H9 (cell line): ENCODE data around the gene ARF1. TPM values are rescaled to one million over a fixed set of nuclear protein-coding genes. Genes with fewer than 3 reads are reported as not detected.

Experiments
- DNase-seq: peaks from one replicate; pipeline ENCODE4 v3.0.0-alpha.2; 2017
- H2AFZ ChIP-seq: one replicate; pipeline ENCODE4 v1.6.1; 2013; ENCODE audit warnings: mild to moderate bottlenecking, low read length, control low read depth, moderate library complexity
- H2AK5ac ChIP-seq: 2 replicates; pipeline ENCODE4 v1.6.1; 2013; ENCODE audit warnings: low read length, control low read depth, mixed read lengths; ENCODE audit not compliant: insufficient read length
- H2BK120ac ChIP-seq: one replicate; pipeline ENCODE4 v1.6.1; 2013; ENCODE audit warnings: low read depth, mild to moderate bottlenecking, low read length, control low read depth, inconsistent platforms; ENCODE audit not compliant: poor library complexity, severe bottlenecking
- H2BK12ac ChIP-seq: 2 replicates; pipeline ENCODE4 v1.6.1; 2013; ENCODE audit warnings: low read length, control low read depth, mixed read lengths, low read depth; ENCODE audit not compliant: insufficient read length
- H2BK15ac ChIP-seq: 2 replicates; pipeline ENCODE4 v1.6.1; 2013; ENCODE audit warnings: low read depth, low read length, control low read depth
- H2BK20ac ChIP-seq: one replicate; pipeline ENCODE4 v1.6.1; 2013; ENCODE audit warnings: low read depth, mild to moderate bottlenecking, low read length, control low read depth, inconsistent platforms; ENCODE audit not compliant: poor library complexity, severe bottlenecking
- H2BK5ac ChIP-seq: 2 replicates; pipeline ENCODE4 v1.6.1; 2013; ENCODE audit warnings: low read length, control low read depth, mixed read lengths; ENCODE audit not compliant: insufficient read length
- H3K14ac ChIP-seq: 2 replicates; pipeline ENCODE4 v1.6.1; 2013; ENCODE audit warnings: low read length, control low read depth; ENCODE audit not compliant: insufficient read depth
- H3K18ac ChIP-seq: 2 replicates; pipeline ENCODE4 v1.6.1; 2013; ENCODE audit warnings: low read depth, mild to moderate bottlenecking, mixed read lengths, low read length, control low read depth; ENCODE audit not compliant: insufficient read length
- H3K23ac ChIP-seq: 2 replicates; pipeline ENCODE4 v1.6.1; 2013; ENCODE audit warnings: low read length, control low read depth, mixed read lengths, low read depth; ENCODE audit not compliant: insufficient read length
- H3K23me2 ChIP-seq: 2 replicates; pipeline ENCODE4 v1.6.1; 2013; ENCODE audit warnings: low read depth, mild to moderate bottlenecking, mixed read lengths, low read length, control low read depth; ENCODE audit not compliant: insufficient read length, poor library complexity, severe bottlenecking
- H3K27ac ChIP-seq: 2 replicates; pipeline ENCODE4 v1.5.1; 2013; ENCODE audit warnings: low read length, control low read depth, mixed read lengths, low read depth; ENCODE audit not compliant: insufficient read length
- H3K27me3 ChIP-seq: 2 replicates; pipeline ENCODE4 v1.6.1; 2013; ENCODE audit warnings: low read length, control low read depth, inconsistent platforms; ENCODE audit not compliant: insufficient read depth
- H3K4ac ChIP-seq: 2 replicates; pipeline ENCODE4 v1.6.1; 2013; ENCODE audit warnings: low read depth, mild to moderate bottlenecking, control low read depth, inconsistent platforms, low read length, moderate library complexity
- H3K4me1 ChIP-seq: 2 replicates; pipeline ENCODE4 v1.6.1; 2013; ENCODE audit warnings: low read length, control low read depth, inconsistent platforms; ENCODE audit not compliant: insufficient read depth
- H3K4me2 ChIP-seq: 2 replicates; pipeline ENCODE4 v1.6.1; 2013; ENCODE audit warnings: low read length, control low read depth, mixed read lengths; ENCODE audit not compliant: insufficient read length, insufficient read depth
- H3K56ac ChIP-seq: 2 replicates; pipeline ENCODE4 v1.6.1; 2013; ENCODE audit warnings: low read depth, mild to moderate bottlenecking, mixed read lengths, low read length, control low read depth; ENCODE audit not compliant: insufficient read length
- H3K79me1 ChIP-seq: 2 replicates; pipeline ENCODE4 v1.6.1; 2013; ENCODE audit warnings: low read depth, mild to moderate bottlenecking, moderate library complexity, low read length, control low read depth, inconsistent platforms; ENCODE audit not compliant: insufficient read depth, poor library complexity, severe bottlenecking
- H3K79me2 ChIP-seq: 2 replicates; pipeline ENCODE4 v1.6.1; 2013; ENCODE audit warnings: low read length, control low read depth, inconsistent platforms; ENCODE audit not compliant: insufficient read depth
- H3K9ac ChIP-seq: 2 replicates; pipeline ENCODE4 v1.6.1; 2013; ENCODE audit warnings: low read length, control low read depth, mixed read lengths; ENCODE audit not compliant: insufficient read length; ENCODE audit errors: extremely low read depth
- H3K9me3 ChIP-seq: one replicate; pipeline ENCODE4 v1.6.1; 2013; ENCODE audit warnings: low read depth, low read length, inconsistent platforms; ENCODE audit not compliant: control insufficient read depth
- H3T11ph ChIP-seq: one replicate; pipeline ENCODE4 v1.6.1; 2013; ENCODE audit warnings: mild to moderate bottlenecking, low read length, control low read depth, inconsistent platforms
- H4K20me1 ChIP-seq: one replicate; pipeline ENCODE4 v1.6.1; 2013; ENCODE audit not compliant: control insufficient read depth, insufficient read length, insufficient read depth
- H4K5ac ChIP-seq: 2 replicates; pipeline ENCODE4 v1.6.1; 2013; ENCODE audit warnings: low read depth, mild to moderate bottlenecking, mixed read lengths, low read length, control low read depth; ENCODE audit not compliant: insufficient read length
- H4K8ac ChIP-seq: replicated peaks from 2 replicates; pipeline ENCODE4 v1.6.1; 2013; ENCODE audit warnings: low read length, control low read depth, mixed read lengths, low read depth; ENCODE audit not compliant: insufficient read length
- H4K91ac ChIP-seq: 2 replicates; pipeline ENCODE4 v1.6.1; 2013; ENCODE audit warnings: low read depth, mild to moderate bottlenecking, moderate library complexity, mixed read lengths, low read length, control low read depth; ENCODE audit not compliant: insufficient read length
- H3K27ac Mint-ChIP-seq, 3 experiments: 2 replicates in 2 of 3; 3 replicates in 1 of 3; pipeline ENCODE4 v1.8.0; 2020 to 2021; ENCODE audit warnings: mixed read lengths in 3 of 3, mild to moderate bottlenecking in 1 of 3, moderate library complexity in 1 of 3
- H3K27me3 Mint-ChIP-seq: 2 replicates; pipeline ENCODE4 v1.8.0; 2021; ENCODE audit warnings: low read depth, mild to moderate bottlenecking, moderate library complexity, mixed read lengths
- H3K36me3 Mint-ChIP-seq, 3 experiments: 2 replicates in 2 of 3; 3 replicates in 1 of 3; pipeline ENCODE4 v1.8.0; 2020 to 2021; ENCODE audit warnings: low read depth in 3 of 3, mixed read lengths in 3 of 3; ENCODE audit not compliant: insufficient read depth in 1 of 3
- H3K4me1 Mint-ChIP-seq, 2 experiments: 2 replicates each; pipeline ENCODE4 v1.8.0; 2020; ENCODE audit warnings: mixed read lengths in 2 of 2
- H3K4me3 Mint-ChIP-seq, 2 experiments: 2 replicates in 1 of 2; 3 replicates in 1 of 2; pipeline ENCODE4 v1.8.0; 2020 to 2021; ENCODE audit warnings: mild to moderate bottlenecking in 2 of 2, mixed read lengths in 2 of 2, moderate library complexity in 1 of 2
- H3K9me3 Mint-ChIP-seq, 2 experiments: 2 replicates in 1 of 2; 3 replicates in 1 of 2; pipeline ENCODE4 v1.8.0; 2020; ENCODE audit warnings: mild to moderate bottlenecking in 2 of 2, mixed read lengths in 2 of 2, moderate library complexity in 1 of 2
- CTCF ChIP-seq: fragments of 200-600 bp; sonication (generic); conservative IDR thresholded peaks from 3 replicates; pipeline ENCODE4 v1.8.0; 2021; ENCODE audit warnings: antibody characterized with exemption, mild to moderate bottlenecking
- WGBS: extraction: QIAGEN DNeasy Blood & Tissue Kit; methylation state at CpG from one replicate; pipeline ENCODE4 v1.1.7; 2013; ENCODE audit warnings: missing lambda C conversion rate, low lambda C conversion rate, mixed read lengths; ENCODE audit not compliant: insufficient read length; ENCODE audit errors: extremely low coverage; 5-methylcytosine and 5-hydroxymethylcytosine counted together
- microRNA-seq: library from miRNA; unstranded; fragments of <30 nt; microRNA quantifications from one replicate; pipeline ENCODE4, GENCODE V29; 2020; ENCODE audit warnings: borderline microRNAs expressed
- total RNA-seq: library from RNA; stranded (reverse); gene quantifications from 2 replicates; pipeline ENCODE4 v1.2.1, GENCODE V29; 2021

The ARF1 gene
- total RNA-seq, 1 experiment from 2014 or later: 258 TPM

DNA sequence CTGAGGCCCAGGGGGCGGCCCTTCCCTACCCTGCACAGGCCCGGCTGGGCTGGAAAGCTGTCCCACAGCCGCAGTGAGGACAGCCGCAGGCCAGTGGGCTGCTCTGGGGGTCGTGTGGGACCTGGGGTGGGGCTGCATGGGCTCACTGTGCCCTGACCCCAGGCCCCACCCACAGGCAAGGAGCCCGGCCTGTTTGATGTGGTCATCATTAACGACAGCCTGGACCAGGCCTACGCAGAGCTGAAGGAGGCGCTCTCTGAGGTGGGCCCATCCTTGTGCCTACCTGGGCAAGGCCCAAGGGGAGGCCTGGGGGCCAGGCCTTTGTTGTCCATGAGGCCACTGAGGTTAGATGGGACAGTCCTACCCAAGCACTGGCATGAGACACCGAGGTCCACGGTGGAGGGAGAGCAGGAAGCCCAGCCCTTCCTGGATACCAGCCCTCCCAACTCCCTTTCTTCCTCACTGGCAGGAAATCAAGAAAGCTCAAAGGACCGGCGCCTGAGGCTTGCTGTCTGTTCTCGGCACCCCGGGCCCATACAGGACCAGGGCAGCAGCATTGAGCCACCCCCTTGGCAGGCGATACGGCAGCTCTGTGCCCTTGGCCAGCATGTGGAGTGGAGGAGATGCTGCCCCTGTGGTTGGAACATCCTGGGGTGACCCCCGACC lies 65.8 kb downstream of the ARF1 start:
- Histone ChIP-seq H3K23ac (no peak overlapping the region), H3K27me3 (no peaks in the 10 kb centered on the region), H3K4me2 (no peak overlapping the region), H3K14ac (no peak overlapping the region), H2BK15ac (no peak overlapping the region), H4K8ac (no peak overlapping the region), H3T11ph (no peak overlapping the region), H2BK20ac (no peak overlapping the region), H2BK5ac (no peak overlapping the region), H4K20me1 (peaks cover 2% of the 10 kb centered on the region), H2BK120ac (no peak overlapping the region), H3K27ac (no peak overlapping the region), H3K18ac (no peak overlapping the region), H3K79me1 (no peaks in the 10 kb centered on the region), H3K4me1 (no peaks in the 10 kb centered on the region), H3K79me2 (peaks cover 7% of the 10 kb centered on the region; the same call in 1 of the 2 replicates), H3K23me2 (no peaks in the 10 kb centered on the region), H4K5ac (no peak overlapping the region), H3K9ac (no peak overlapping the region), H2AFZ (no peak overlapping the region), H3K9me3 (no peaks in the 10 kb centered on the region), H4K91ac (no peak overlapping the region), H2AK5ac (no peak overlapping the region), H2BK12ac (no peak overlapping the region), H3K4ac (no peak overlapping the region), H3K56ac (no peak overlapping the region)
- Mint-ChIP-seq H3K4me3 (no peak overlapping the region), H3K27me3 (no peaks in the 10 kb centered on the region), H3K9me3 (no peaks in the 10 kb centered on the region), H3K27ac (no peak overlapping the region), H3K4me1 (peaks cover 0 to 11% of the 10 kb centered on the region in 2 experiments; a peak in 2 of 4 replicates), H3K36me3 (no peaks in the 10 kb centered on the region; a peak in 1 of 7 replicates)
- no peak for TF ChIP-seq CTCF
- DNase-seq: peak; percentile 27
- no CpG with 5 or more reads among the region's 18 CpGs for WGBS

Small RNA genes within 50 kb of the gene (microRNA-seq; reads per million reads assigned to microRNA genes)
- not detected for gene MIR3620

Other genes starting within 250 kb of the ARF1 start
- gene WNT9A, start 134.8 kb upstream of the ARF1 start, total RNA-seq: 0.66 and 0.77 TPM in 2 replicates
- gene WNT3A, start 75.7 kb upstream of the ARF1 start, total RNA-seq: 0.17 and 0.20 TPM in 2 replicates
- 31.0 and 31.3 TPM in 2 replicates for gene C1orf35, start 20.6 kb downstream of the ARF1 start, total RNA-seq
- gene MRPL55, start 26.6 kb downstream of the ARF1 start, total RNA-seq: 56.9 and 62.3 TPM in 2 replicates
- gene GUK1, start 57.6 kb downstream of the ARF1 start, total RNA-seq: 88.2 and 94.3 TPM in 2 replicates
- 1.4 and 1.6 TPM in 2 replicates for gene GJC2, start 67.2 kb downstream of the ARF1 start, total RNA-seq
- gene IBA57, start 83.1 kb downstream of the ARF1 start, total RNA-seq: 11.8 and 12.6 TPM in 2 replicates
- 30.8 and 33.3 TPM in 2 replicates for gene OBSCN, start 125.3 kb downstream of the ARF1 start, total RNA-seq